H7 (cell line): ENCODE measurements around the gene RBMS1. TPM values are rescaled to one million over a fixed set of nuclear protein-coding genes. Genes with fewer than 3 reads are reported as not detected.
"Not testable (repeated sequence)": the region's sequence is repeated elsewhere in the genome, so short reads cannot be mapped to it uniquely, and the experiment has no call there.

Source experiments
- DNase-seq: peaks from one replicate; pipeline ENCODE4 v3.0.0; 2012
- H3K27me3 ChIP-seq: 2 replicates; pipeline ENCODE4 v1.6.0; 2011; ENCODE audit warnings: mild to moderate bottlenecking, low read length; ENCODE audit not compliant: control insufficient read depth, insufficient read depth
- H3K36me3 ChIP-seq: replicated peaks from 2 replicates; pipeline ENCODE4 v1.5.1; 2011; ENCODE audit warnings: low read length; ENCODE audit not compliant: control insufficient read depth, insufficient read depth
- H3K4me3 ChIP-seq: 2 replicates; pipeline ENCODE4 v1.5.1; 2011; ENCODE audit warnings: low read depth, mild to moderate bottlenecking, control low read depth, low read length, moderate library complexity; ENCODE audit not compliant: insufficient read depth
- total RNA-seq: library from RNA; depleted of rRNA; stranded (reverse); fragments of >200 nt; shearing (Covaris generic); gene quantifications from 2 replicates; pipeline ENCODE4 v1.2.3, GENCODE V29; 2014

RBMS1 gene
- total RNA-seq, 1 experiment from 2014 or later = 46.7 TPM

DNA sequence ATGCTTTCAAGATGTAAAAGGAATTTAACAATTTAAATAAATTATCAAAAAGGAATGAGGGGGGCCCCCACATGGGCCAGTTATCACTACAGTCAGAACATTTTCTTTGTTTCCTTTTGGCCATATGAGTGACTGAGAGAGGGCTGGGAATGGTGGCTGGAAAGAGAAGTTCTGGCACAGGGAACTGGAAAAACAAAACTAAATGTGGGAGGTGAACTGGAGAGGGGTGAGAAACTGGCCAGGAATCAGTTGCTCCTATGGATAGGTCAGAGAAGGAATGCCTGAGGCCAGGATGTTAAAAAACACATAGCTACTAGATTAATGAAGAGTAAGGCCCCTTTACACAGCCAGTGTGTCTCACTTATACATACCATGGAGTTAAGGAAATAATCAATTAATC, 121.0 kb downstream of the RBMS1 start:
- Histone ChIP-seq H3K27me3 (no peaks in the 10 kb centered on the region), H3K4me3 (no peak overlapping the region), H3K36me3 (no peaks in the 10 kb centered on the region)
- no peak for DNase-seq

DNA sequence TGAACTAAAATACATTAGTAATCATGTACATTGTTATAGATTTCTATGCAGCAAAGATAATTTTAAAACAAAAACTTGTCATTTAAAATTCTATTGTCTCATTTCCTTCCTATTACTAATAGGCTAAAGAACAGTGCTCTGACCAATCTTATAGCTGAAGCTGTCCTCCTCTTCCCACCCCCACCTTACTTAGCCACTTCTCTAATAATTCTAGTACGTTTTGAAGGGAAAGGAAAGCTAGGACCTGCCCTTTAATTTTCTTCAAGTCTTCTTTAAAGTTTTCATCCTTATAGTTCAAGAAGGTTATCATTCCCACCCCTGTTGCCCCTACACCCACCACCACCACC, 121.6 kb downstream of the RBMS1 start:
- no peak for DNase-seq
- no peak overlapping the region for H3K4me3 ChIP-seq
- no peaks in the 10 kb centered on the region for H3K27me3 ChIP-seq
- H3K36me3 ChIP-seq = no peaks in the 10 kb centered on the region

- H3K4me3 ChIP-seq = no peak overlapping the region
- no peaks in the 10 kb centered on the region for H3K36me3 ChIP-seq
- DNase-seq = no peak
- H3K27me3 ChIP-seq = no peaks in the 10 kb centered on the region
Observed at GRCh38 chr2:160371251-160372009, 122.2 kb downstream of the RBMS1 start.

GRCh38 chr2:160368988-160369930, 124.3 kb downstream of the RBMS1 start:
- Histone ChIP-seq H3K27me3 (no peaks in the 10 kb centered on the region), H3K36me3 (peaks cover 1% of the 10 kb centered on the region; the same call in 1 of the 2 replicates), H3K4me3 (no peak overlapping the region)
- DNase-seq = no peak

DNA sequence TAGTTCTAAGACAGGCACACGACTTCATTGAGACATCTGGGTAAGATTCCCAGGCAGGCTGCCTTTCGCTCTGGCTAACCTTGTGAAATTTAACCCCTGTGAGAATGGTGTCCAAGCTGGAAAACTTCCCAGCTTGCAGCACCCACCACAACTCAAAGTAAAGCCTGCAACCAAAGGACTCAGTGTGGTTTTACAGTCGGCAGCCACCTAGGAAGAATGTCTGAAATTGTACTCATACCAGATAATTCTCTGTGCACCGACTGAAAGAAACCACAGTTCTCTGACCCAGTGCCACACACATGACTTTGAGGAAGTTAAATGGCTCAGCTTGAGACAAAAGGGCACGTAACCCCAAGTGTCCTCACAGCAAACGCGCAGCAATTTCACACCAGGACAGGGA, 125.7 kb downstream of the RBMS1 start:
- DNase-seq = no peak
- no peaks in the 10 kb centered on the region for H3K27me3 ChIP-seq
- H3K4me3 ChIP-seq = no peak overlapping the region

GRCh38 chr2:160367139-160367538, 126.5 kb downstream of the RBMS1 start:
- not testable (repeated sequence) for H3K4me3 ChIP-seq, DNase-seq, H3K27me3 ChIP-seq, H3K36me3 ChIP-seq

More for the DNA sequence above, 125.7 kb downstream of the RBMS1 start:
- H3K36me3 ChIP-seq = peaks cover 1% of the 10 kb centered on the region; the same call in 1 of the 2 replicates

- Histone ChIP-seq H3K4me3 (no peak overlapping the region), H3K27me3 (no peaks in the 10 kb centered on the region), H3K36me3 (peaks cover 1% of the 10 kb centered on the region; the same call in 1 of the 2 replicates)
- DNase-seq = no peak
Observed at GRCh38 chr2:160366474-160366873, 127.1 kb downstream of the RBMS1 start.

DNA sequence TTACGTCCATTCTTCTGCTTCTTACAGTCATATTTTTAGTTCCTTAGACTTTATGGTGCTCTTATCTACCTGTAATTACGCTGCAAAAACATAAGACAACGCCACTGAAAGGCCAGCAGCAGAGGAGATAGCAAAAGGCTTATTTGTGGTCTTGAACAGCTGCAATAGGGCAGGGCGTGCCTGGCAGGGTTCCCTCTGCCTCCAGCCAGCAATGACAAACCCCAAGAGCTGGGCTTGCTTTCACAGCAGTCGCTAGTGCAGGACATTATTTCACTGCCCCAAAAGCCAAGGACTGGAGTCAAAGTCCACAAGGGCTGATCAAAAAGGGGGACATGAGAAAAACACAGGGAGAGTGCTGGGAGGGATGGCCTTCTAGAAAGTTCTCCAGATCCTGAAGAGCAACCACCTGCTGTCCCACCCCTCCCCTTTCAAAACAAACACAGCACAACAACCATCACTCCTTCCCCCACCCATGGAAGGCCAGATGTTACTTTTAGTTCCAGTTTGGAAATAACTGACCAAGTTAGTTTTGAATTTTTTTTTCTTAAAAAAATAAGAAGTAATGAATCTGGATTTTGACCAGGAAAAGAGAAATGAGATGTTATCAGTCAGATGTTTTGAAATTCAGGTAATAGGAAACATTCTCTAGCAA, 127.8 kb downstream of the RBMS1 start:
- no peak overlapping the region for H3K4me3 ChIP-seq
- no peaks in the 10 kb centered on the region for H3K27me3 ChIP-seq
- no peak for DNase-seq
- H3K36me3 ChIP-seq = peaks cover 1% of the 10 kb centered on the region; the same call in 1 of the 2 replicates

GRCh38 chr2:160364364-160364763, 129.2 kb downstream of the RBMS1 start:
- Histone ChIP-seq H3K4me3 (no peak overlapping the region), H3K36me3 (peaks cover 1% of the 10 kb centered on the region; the same call in 1 of the 2 replicates), H3K27me3 (no peaks in the 10 kb centered on the region)
- DNase-seq = no peak

DNA sequence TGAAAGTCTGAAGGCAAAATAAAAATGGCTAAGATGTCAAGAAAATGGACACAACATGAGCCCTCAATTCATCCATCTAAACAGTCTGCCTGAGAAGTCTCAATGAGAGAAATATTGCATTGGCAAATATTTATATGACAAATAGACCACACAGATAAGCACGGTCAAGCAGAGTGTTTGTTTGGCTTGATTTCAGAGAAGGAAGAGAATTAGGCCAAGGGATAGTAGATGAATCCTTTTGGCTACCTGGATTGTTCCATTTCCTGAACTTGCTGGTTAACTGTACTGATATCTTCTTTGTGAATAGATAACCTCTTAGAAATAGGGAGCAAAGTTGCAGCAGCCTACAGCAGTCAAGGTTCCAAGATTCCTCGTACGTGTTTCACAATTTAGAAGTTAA, 129.6 kb downstream of the RBMS1 start:
- peaks cover 1% of the 10 kb centered on the region; the same call in 1 of the 2 replicates for H3K36me3 ChIP-seq
- H3K4me3 ChIP-seq = no peak overlapping the region
- no peaks in the 10 kb centered on the region for H3K27me3 ChIP-seq
- DNase-seq = no peak

- peaks cover 1% of the 10 kb centered on the region; the same call in 1 of the 2 replicates for H3K36me3 ChIP-seq
- H3K4me3 ChIP-seq = no peak overlapping the region
- no peak for DNase-seq
- no peaks in the 10 kb centered on the region for H3K27me3 ChIP-seq
Observed at GRCh38 chr2:160363055-160363454, 130.6 kb downstream of the RBMS1 start.

DNA sequence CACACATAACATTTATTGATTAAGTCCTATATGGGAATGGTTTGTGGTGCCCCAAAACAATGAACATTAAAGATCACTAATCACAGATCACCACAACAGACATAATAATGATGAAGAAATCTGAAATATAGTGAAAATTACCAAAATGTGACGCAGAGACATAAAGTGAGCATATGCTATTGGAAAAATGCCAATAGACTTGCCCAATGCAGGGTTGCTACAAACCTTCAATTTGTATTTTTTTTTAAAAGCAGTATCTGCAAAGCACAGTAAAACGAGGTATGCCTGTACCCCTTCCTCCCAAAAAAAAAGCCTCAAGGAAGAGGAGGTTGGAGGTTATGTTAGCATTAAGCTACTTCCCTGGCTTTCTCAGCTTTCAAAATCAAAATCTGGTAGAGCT, 131.1 kb downstream of the RBMS1 start:
- H3K36me3 ChIP-seq = peaks cover 1% of the 10 kb centered on the region; the same call in 1 of the 2 replicates
- no peak for DNase-seq
- H3K4me3 ChIP-seq = no peak overlapping the region
- H3K27me3 ChIP-seq = no peaks in the 10 kb centered on the region

GRCh38 chr2:160362018-160362417, 131.6 kb downstream of the RBMS1 start:
- no peaks in the 10 kb centered on the region for H3K27me3 ChIP-seq
- no peak overlapping the region for H3K4me3 ChIP-seq
- peaks cover 1% of the 10 kb centered on the region; the same call in 1 of the 2 replicates for H3K36me3 ChIP-seq
- no peak for DNase-seq

- no peak overlapping the region for H3K4me3 ChIP-seq
- H3K27me3 ChIP-seq = no peaks in the 10 kb centered on the region
- no peak for DNase-seq
- H3K36me3 ChIP-seq = no peaks in the 10 kb centered on the region
Observed at GRCh38 chr2:160360089-160360757, 133.4 kb downstream of the RBMS1 start.
